Retina (tissue), 1 donor: Measurements from ENCODE around the gene ARHGDIB.

Experiments used
- DNase-seq: peaks from one replicate; pipeline ENCODE4 v3.0.0-alpha.2; 2016

Gene ARHGDIB

DNA sequence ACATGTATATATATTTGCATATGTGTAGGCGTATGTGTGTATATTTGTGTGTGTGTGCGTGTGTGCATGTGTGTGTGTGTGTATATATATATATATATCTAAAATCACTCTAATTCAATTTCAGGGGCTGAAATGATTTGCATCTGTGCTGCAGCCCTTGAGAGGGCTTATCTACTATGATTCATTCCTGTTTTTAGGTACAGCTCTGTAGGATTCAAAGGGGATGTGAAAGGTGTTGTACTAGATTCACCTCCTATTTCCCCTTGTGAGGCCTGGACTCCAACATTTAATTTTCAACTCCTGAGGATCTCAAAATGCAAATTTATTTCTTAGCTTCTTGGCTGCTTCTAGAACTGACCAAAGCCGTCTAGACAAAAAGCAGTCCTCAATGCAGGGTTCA, 34.1 kb downstream of the ARHGDIB start:
- no peak for DNase-seq

DNA sequence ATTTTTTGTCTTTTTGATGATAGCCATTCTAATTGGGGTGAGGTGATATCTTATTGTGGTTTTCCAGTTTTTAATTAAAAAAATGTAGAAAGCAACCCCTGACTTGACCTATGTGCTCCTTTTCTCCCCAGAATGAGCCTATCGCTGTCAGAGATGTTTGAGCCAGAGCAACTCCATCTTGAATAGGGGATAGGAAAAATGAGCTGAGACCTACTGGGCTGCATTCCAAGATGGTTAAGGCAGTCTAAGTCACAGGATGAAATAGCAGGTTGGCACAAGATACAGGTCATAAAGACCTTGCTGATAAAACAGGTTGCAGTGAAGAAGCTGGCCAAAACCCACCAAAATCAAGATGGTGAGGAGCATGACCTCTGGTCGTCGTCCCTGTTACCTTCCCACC, 36.9 kb downstream of the ARHGDIB start:
- DNase-seq, result no peak

DNA sequence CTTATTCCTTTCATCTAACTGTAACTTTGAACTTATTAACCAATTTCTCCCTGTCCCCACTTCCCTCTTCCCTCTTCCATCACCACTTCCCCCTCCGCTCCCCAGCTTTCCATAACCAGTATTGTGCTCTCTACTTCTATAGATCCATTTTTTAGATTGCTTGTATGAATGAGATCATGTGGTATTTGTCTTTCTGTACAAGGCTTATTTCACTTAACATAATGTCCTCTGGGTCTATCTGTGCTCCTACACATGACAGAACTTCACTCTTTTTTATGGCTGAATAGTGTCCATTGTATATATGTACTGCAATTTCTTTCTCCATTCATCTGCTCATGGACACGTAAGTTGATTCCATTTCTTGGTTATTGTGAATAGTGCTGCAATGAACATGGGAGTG, 37.5 kb downstream of the ARHGDIB start:
- DNase-seq, result no peak

DNA sequence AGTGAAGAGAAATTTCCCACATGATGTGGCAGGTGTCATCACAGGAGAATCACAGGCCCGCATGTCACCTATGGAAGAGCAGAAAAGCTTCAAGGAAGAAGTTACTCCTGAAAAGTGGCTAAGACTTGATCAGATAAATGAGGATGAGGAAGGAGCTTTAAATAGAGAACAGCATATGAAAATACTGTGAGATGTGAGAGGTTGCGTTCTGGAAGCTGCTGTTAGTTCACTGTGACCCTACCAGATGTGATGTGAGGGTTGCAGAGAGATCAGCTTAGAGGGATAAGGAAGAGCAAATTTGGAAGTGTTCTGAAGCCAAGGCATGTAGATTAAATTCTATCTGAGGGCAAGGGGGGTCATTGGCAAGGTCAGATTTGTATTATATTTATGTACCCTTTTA, 40.2 kb downstream of the ARHGDIB start:
- no peak for DNase-seq

DNA sequence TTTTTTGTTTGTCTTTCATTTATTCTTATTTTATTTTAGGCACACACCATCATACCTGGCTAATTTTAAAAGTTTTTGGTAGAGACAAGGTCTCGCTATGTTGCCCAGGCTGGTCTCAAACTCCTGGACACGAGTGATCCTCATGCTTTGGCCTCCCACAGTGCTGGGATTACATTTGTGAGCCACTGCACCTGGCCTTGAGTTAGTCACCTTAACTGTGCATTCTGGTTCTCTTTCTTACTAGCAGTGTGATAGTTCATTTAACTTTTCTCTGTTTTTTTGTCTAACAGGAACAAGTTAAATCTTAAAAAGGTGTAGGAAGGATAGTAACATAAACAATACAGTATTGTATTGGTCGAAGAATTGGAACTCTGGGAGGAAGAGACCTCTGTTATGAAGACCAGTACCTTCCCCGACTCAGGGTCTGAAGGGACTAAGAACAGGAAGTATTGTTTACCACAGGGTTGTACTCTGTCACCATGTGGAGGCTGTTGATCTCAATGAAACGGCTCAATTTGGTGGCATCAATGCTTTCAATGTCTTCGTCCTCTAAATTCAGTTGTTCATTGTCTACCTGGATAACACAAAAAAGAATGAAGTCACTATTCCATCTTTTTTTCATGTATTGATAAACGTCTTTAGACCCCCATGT, 40.8 kb downstream of the ARHGDIB start:
- no peak for DNase-seq

DNA sequence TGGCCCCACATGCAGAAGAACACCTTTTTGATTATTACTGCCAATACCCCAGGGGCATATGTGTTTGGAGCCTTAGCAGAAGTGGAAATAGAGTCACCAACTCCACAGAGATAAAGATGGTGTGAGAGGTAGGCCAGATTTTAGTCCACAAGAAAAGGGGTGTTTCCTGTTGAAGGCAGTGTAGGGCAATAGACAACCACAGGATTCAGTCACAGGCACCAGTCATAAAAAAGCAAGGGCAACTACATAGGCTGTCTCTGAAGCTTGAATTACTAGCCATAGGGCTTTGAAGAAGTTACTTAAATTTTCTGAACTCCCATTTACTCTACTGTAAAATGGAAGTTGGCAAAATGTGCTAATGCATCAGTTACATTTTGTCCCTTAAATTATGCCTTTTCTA, 41.9 kb downstream of the ARHGDIB start:
- DNase-seq, result no peak

DNA sequence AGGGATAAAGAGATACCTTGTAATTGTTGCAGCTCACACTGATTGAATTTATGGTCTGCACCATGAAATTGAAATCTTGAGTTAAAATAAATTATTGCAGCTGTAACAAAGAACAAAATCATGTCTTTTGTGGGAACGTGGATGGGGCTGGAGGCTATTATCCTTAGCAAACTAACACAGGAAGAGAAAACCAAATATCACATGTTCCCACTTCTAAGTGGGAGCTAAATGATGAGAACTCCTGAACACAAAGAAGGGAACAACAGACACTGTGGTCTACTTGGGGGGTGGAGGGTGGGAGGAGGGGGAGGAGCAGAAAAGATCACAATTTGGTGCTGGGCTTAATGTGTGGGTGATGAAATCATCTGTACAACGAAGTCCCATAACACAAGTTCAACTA, 45.7 kb downstream of the ARHGDIB start:
- DNase-seq, result no peak

DNA sequence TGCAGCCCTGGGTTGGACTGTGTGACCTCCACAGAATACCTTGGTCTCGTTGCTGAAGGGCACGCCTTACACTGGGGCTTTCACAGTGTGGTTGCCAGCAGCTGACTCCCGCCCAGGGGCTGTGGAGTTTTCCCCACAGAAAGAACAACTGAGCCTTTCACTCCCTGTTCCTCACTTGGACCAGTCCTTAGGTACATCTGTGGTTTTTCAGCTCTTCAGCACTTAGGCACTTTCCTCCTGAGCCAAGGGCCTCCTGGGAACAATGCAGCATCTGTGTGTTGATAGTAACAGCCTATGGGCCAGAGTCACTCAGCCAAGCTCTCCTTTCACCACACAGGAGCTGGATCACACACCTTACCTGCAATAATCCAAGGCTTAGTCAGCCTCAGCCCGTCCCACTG, 48.0 kb downstream of the ARHGDIB start:
- peak; percentile 32 for DNase-seq

DNA sequence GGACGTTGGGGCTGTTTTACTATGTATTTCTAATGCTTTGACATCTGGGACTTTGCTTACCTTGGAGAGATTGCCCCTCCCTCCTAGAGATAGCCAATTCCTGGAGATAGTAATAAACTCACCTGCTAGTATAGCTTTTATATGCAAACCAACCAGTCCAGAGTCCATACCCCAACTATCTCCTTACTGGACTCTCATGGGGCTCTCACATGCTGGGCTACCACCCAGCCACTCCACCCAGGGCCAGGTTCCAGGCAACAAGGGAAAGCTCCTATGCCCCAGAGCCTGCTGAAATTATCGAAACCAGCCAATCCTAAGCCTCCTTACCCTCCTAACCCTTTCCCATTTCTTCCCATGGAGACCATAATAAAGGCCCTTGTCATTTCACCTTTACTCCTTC, 50.3 kb downstream of the ARHGDIB start:
- DNase-seq, result no peak

DNA sequence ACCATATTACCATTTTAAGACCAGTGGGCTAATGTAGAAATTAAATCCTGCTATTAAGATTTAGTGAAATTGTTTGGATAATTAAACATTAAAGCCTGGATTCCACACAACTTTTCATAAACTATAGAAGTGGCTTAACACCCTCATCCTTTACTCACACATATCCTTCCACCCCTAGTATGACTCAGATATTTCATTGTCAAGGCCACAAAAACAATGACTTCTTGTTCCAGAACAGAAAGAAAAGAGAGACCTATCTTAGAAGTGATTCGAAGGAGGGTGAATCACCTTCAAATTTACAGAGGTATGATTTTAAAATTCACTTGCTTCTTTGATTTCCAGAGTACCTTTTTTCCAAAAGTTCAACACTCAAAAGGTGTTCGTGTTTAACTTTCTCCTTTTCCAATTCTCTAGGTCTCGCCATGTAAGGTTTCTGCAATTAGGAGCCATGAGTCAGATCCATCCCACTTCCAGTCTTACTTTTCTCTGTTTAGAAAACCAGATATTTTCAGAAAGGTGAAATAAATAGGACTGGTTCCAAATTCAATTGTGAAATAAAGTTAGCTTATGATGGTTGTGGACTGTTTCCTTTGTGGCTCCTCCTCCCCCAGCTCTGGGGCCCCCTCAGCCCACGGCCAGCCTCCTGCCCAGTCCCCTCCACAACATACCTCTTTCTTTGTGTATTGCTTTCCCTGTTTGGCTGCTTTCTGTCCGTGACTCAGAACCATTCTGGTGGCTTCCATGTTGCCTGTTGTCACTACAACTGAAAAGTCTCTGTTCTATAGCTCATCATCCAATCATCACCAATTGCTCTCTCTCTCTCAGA, 51.1 kb downstream of the ARHGDIB start:
- no peak for DNase-seq

DNA sequence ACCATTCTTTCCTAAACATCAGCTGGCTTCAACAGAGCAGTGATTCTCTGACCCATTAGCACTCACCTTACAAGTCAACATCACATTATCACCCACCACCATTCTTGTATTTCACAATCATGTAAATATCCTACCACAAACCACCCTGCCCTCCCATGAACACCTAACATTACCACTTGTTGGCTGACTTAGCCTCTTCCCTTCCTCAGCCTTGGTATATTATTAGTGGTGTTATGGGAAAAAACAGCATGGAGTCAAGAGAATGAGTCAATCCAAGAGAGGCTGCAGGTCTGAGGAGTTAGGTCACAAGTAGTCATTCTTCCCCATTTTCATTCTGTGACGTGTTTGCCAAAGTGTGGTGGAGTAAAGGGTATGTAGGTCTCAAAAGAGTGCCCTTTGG, 53.4 kb downstream of the ARHGDIB start:
- DNase-seq, result no peak

DNA sequence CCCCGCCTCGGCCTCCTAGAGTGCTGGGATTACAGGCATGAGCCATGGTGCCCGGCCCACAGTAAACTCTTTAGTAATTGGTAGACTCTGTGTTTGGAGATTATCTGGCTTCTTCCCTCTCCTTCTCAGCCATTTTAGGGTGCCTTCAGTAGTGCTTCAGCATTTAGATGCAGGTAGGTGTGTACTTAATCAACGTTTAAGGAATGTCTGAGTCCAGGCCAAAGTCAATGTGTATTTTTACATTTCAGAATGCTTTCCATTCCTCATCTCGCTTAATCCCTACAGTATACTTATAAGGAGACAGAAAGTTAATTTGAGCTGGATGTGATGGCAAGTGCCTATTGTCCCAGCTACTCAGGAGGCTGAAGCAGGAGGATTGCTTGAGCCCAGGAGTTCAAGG, 55.3 kb downstream of the ARHGDIB start:
- DNase-seq, result no peak

DNA sequence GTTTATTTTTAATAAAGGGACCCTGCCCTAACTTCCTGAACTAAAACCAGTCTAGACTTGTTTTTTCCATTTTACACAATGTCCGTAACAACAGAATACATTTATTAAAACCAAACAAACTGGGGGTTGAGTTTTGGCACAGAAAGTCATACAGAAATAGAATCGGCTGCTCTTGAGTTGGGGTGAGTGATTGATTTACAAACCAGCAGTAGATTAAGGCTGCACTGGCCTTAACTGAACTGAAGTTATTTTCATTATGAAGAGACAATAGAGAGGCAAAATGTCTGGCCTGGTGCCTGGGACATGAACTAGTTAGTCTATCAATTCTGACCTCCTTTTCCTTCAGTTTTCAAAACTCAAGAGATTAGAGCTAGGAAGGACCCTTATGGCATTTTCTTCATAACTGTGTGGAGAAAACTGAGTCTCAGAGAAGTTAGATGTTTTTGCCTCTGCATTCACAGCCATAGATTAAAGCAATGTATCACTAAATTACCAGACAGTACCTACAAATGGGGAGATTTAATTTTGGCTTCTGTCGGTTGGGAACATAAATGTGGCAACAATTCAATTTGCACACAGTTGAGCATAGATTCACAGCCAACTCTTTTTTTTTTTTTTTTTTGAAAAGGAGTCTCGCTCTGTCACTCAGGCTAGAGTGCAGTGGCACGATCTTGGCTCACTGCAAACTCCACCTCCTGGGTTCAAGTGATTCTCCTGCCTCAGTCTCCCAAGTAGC, 56.0 kb downstream of the ARHGDIB start:
- DNase-seq, result no peak

DNA sequence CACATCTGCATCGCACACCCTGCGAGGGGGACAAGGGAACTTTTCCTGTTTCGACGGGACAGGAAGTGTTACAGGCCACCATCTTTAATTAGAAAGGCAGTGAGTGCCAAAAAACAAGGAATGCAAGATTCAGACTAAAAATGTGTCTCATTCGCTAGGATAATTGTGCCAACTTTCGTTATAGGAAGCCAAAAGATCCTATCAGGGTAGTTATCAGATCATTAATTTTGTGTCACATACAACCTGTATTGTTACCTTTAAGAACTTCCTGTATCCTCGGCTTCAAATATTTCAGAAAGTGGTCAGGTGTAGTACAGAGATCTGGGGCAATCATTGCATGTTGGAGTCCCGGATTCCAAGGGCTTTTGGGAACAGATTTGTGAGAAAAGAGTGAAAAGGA, 56.5 kb downstream of the ARHGDIB start:
- DNase-seq, result no peak

DNA sequence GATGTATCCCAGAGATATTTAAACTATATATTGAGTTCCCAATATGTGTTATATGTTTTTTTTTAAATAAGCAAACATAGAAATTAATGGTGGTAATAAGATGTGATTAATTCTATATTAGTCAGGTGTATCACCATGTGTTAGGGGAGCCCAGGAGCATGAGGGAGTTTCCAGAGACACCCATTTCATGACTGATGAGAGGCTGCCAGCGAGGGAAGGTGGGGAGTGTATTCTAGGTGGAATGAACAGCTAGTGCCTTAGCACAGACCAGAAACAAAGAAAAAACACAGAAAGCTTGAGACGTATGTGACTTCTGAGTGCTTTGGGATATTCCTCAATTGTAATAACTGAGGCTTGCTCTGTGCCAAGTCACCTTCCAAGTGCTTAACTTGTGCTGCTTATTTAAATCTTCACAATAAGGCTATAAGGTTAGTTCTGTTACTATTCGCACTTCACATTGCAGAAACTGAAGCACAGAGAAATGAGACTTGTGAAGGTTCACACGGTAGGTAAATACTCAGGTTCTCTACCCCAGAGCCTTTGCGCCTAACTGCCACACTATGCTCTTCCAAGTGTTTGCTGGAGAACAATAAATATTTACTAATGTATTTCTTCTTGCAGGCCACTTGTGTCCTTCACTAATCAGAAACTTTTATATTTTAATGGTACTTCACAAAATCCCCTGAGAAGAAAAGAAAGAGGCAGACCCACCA, 57.9 kb downstream of the ARHGDIB start:
- no peak for DNase-seq

DNA sequence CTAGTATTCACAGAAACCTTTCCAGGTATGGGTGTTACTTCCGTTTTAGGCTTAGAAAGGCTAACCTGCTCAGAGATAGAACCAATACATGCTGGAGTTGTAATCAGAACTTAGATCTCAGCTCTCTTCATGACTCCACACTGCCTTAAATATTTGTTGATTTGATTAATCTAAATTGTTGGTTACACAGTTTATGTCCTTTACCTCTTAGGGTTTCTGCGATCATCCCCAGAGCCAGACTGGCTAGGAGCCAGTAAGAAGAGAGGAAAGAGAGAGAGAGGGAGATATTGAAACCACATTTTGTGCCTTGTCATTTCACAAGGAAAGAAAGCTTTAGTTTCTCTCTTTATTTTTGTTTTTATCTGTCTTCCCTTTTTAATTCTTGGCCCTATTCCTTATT, 58.9 kb downstream of the ARHGDIB start:
- no peak for DNase-seq

DNA sequence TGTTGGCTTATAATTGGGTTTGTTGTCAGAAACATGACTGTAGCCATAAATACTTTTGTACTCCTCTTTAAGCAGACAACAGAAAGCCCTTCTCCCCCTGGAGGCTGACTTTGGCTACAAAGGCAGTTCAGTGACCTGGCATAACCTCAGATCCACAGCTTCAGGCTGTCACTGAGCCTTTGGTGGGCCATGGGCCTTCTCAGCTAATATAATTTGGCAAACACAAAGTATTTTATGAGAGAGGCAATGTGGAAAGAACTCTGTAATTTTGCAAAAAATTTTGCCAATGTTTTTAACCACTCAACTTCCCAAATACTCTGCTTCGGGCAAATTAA, 60.2 kb downstream of the ARHGDIB start:
- no peak for DNase-seq

DNA sequence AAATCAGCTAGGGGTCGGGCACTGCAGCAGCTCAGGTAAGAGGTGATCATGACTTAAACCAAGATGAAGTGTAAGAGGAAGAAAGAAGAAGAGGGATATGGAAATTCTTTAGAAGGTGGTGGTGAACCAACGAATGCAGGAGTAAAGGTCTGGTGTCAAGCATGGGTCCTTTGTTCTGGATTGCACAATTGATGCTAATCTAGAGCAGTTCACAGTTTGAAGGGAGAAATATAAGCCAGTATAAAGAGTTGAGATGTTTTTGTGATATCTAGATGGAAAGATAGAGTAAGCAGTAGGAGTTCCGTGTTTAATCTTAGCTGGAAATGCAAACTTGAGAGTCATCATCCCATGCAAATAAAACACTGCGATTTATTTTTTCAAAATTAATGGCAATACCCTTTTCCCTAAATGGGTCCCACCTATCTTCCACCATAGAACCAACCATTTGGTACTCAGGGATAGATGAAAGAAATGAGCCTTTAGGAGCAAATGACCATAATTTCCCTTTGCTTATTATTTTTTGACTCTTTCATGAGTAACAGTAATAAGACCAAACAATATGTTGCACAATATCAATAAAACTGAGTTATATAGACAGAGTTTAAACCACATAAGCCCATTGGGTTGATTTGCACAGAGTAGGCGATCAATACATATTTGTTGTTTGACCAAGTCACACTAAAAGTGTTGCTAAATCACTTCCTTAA, 60.7 kb downstream of the ARHGDIB start:
- DNase-seq, result no peak

DNA sequence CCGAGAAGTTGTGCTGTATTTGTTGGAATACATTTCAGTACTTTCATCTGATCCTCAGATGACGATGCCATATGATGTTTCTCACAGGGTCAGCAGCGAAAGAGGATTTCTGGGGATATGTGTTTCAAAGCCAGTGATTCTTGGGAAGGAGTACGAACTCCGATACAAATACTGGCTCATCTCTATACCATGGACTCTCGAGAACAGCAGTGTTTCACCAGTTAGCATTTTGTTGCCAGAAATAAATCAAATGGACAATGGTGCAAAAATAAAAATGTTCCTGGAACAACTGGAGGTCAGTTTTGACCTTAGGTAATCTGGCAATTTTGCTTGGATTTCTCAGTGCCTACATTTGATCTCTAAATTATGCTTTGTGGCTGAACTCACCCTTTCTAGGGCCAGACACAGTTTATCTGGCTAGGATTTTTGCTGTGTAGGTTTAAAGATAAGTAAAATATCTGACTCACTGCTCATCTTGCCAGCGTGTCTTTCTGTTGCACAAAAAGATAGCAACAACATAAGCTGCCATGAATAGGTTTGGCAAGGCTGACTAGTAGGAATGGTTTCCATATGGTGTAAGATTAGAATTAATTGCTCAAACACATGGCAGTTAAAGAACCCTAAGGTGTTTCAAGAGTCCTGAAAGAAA, 64.8 kb downstream of the ARHGDIB start:
- no peak for DNase-seq

DNA sequence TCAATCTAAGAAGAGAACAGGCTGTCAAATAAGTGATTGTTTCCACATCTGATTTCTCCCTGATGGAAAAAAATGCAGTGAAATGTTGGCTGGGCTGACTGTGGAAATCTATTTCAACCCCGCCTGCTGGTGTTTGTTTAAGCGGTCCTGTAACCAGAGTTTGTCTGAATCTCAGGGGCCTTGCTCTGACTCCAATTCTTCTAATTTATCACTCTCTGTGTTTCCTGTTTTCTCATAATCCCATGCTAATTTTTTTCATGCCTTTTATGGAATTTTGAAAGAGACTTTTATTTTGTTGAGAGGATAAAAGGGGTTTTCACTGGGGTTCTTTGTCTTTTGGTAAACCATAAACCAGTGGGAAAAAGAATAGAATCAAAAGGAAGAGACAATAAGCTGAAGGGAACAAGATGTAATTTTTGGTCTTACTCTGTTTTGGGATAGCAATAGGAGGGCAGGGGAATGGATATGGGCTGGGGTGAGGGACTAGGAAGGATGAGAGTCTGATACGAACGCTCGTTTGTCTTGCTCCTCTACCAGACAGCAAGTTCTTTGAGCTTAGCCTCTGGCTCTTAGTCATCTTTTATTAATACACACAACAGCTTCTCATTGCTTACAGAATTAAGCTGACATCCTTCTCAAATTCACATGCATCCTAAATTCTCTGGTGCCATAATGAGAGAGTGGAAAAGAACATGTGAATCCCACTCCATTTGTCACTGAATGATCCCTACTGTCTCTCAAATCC, 67.7 kb downstream of the ARHGDIB start:
- DNase-seq, result no peak

DNA sequence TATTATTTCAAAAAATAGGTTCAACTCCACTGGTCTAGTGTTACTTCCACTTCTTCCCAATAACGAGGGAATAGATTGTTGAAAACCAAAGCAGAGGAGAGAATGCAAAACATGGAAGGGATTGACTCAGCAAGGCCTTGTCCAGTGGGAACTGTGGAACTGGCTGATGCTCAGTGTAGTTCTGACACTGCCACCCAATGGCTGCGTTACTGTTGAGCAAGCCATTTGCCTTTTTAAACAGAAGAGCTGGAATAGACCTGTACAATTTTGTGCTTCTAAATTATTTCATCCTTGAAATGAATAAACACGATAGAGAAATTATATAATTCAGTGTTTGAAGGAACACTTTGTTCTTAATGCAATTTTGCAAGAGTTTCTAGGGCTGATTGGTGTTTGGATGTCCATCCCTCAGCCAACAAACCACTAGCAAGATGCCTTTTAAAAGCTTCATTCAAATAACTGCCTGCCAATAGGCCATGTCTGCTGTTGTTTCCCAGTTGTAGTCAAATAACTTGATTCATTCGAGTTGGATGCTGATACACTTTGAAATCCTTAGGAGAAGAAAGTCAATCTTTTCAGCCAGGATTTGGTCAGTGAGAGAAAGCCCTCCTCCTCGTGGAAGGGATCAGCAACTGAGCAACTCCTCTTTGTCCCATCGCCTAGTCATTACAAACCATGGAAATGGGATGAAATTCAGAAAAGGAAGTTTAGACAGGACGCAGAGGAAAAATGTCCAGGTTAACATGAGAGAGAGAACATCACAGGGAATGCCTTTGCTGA, 68.5 kb downstream of the ARHGDIB start:
- no peak for DNase-seq
